Osteocyte (in vitro differentiated cells): Measurements from ENCODE around the gene ANTXR1. TPM values are rescaled to one million over a fixed set of nuclear protein-coding genes. Genes with fewer than 3 reads are reported as not detected.

Experiments used
- DNase-seq: peaks from one replicate; pipeline ENCODE4 v3.0.0; 2021; ENCODE audit warnings: mixed read lengths; ENCODE audit not compliant: unreplicated experiment; ENCODE audit errors: extremely low spot score
- H3K27ac Mint-ChIP-seq: one replicate; pipeline ENCODE4 v1.8.0; 2021; ENCODE audit warnings: mild to moderate bottlenecking, mixed read lengths; ENCODE audit not compliant: unreplicated experiment
- H3K27me3 Mint-ChIP-seq: one replicate; pipeline ENCODE4 v1.8.0; 2021; ENCODE audit warnings: mixed read lengths; ENCODE audit not compliant: unreplicated experiment
- H3K36me3 Mint-ChIP-seq: one replicate; pipeline ENCODE4 v1.8.0; 2021; ENCODE audit warnings: mixed read lengths; ENCODE audit not compliant: unreplicated experiment
- H3K4me1 Mint-ChIP-seq: one replicate; pipeline ENCODE4 v1.8.0; 2021; ENCODE audit warnings: mixed read lengths; ENCODE audit not compliant: unreplicated experiment
- H3K4me3 Mint-ChIP-seq: one replicate; pipeline ENCODE4 v1.8.0; 2021; ENCODE audit warnings: mild to moderate bottlenecking, moderate library complexity, mixed read lengths; ENCODE audit not compliant: unreplicated experiment
- H3K9me3 Mint-ChIP-seq: one replicate; pipeline ENCODE4 v1.8.0; 2021; ENCODE audit warnings: mixed read lengths; ENCODE audit not compliant: unreplicated experiment
- CTCF ChIP-seq: fragments of 200-600 bp; sonication (generic); IDR thresholded peaks from 2 replicates; pipeline ENCODE4 v1.5.0; 2021; ENCODE audit warnings: antibody characterized with exemption, mild to moderate bottlenecking, moderate library complexity
- total RNA-seq: library from RNA; stranded (reverse); gene quantifications from 2 replicates; pipeline ENCODE4 v1.2.1, GENCODE V29; 2021

Gene ANTXR1
- total RNA-seq, 1 donor from 2014 or later, result 144 TPM

GRCh38 chr2:69247583-69247982, 234.6 kb downstream of the ANTXR1 start:
- TF ChIP-seq CTCF, result no peak
- peaks cover 3% of the 10 kb centered on the region for H3K4me1 Mint-ChIP-seq
- DNase-seq, result no peak
- no peak overlapping the region for H3K27ac Mint-ChIP-seq
- H3K36me3 Mint-ChIP-seq, result peaks cover 30% of the 10 kb centered on the region
- no peaks in the 10 kb centered on the region for H3K9me3 Mint-ChIP-seq
- H3K4me3 Mint-ChIP-seq, result no peak overlapping the region
- no peaks in the 10 kb centered on the region for H3K27me3 Mint-ChIP-seq

GRCh38 chr2:69248232-69248631, 235.3 kb downstream of the ANTXR1 start:
- Mint-ChIP-seq H3K9me3 (no peaks in the 10 kb centered on the region), H3K36me3 (peaks cover 30% of the 10 kb centered on the region), H3K4me3 (no peak overlapping the region), H3K27ac (no peak overlapping the region), H3K4me1 (peaks cover 5% of the 10 kb centered on the region), H3K27me3 (no peaks in the 10 kb centered on the region)
- no peak for DNase-seq
- TF ChIP-seq CTCF, result no peak

GRCh38 chr2:69250981-69251380, 238.0 kb downstream of the ANTXR1 start:
- H3K36me3 Mint-ChIP-seq, result peaks cover 26% of the 10 kb centered on the region
- DNase-seq, result no peak
- peaks cover 10% of the 10 kb centered on the region for H3K4me1 Mint-ChIP-seq
- H3K9me3 Mint-ChIP-seq, result no peaks in the 10 kb centered on the region
- TF ChIP-seq CTCF, result no peak
- H3K27ac Mint-ChIP-seq, result no peak overlapping the region
- H3K27me3 Mint-ChIP-seq, result no peaks in the 10 kb centered on the region
- no peak overlapping the region for H3K4me3 Mint-ChIP-seq

GRCh38 chr2:69251943-69252342, 239.0 kb downstream of the ANTXR1 start:
- no peak for TF ChIP-seq CTCF
- Mint-ChIP-seq H3K4me3 (no peak overlapping the region), H3K27ac (no peak overlapping the region), H3K9me3 (peaks cover under 1% of the 10 kb centered on the region), H3K36me3 (peaks cover 16% of the 10 kb centered on the region), H3K27me3 (no peaks in the 10 kb centered on the region), H3K4me1 (peaks cover 10% of the 10 kb centered on the region)
- no peak for DNase-seq

- H3K4me3 Mint-ChIP-seq, result no peak overlapping the region
Observed at GRCh38 chr2:69253112-69253511, 240.1 kb downstream of the ANTXR1 start.

More at GRCh38 chr2:69253112-69253511, 240.1 kb downstream of the ANTXR1 start:
- DNase-seq, result no peak
- Mint-ChIP-seq H3K27me3 (peaks cover 5% of the 10 kb centered on the region), H3K4me1 (peaks cover 10% of the 10 kb centered on the region), H3K27ac (peak overlapping the region; percentile 18), H3K9me3 (peaks cover 11% of the 10 kb centered on the region), H3K36me3 (peaks cover 6% of the 10 kb centered on the region)
- no peak for TF ChIP-seq CTCF
